ENCODE data around the gene PHB1. TPM values are rescaled to one million over a fixed set of nuclear protein-coding genes. Genes with fewer than 3 reads are reported as not detected.

PHB1 gene
- polyA plus RNA-seq, 1 of the 3 experiments (the other 2 are of a cell fraction) = 379 TPM

- Histone ChIP-seq H3K79me2 (ENCODE audit: insufficient read depth) (no peaks in the 10 kb centered on the region), H4K20me1 (ENCODE audit: insufficient read depth) (no peaks in the 10 kb centered on the region), H3K9me3 (no peaks in the 10 kb centered on the region), H3K4me3 (ENCODE audit: low read depth in 2 of 2, low read length in 1 of 2) (no peak overlapping the region), H3K9me2 (no peaks in the 10 kb centered on the region), H3K36me3 (replicated peaks in 1 of 2; ENCODE audit: control insufficient read depth in 1 of 2, insufficient read depth in 2 of 2, low read length in 1 of 2) (peaks cover 40 to 53% of the 10 kb centered on the region in 2 experiments), H3K9ac (no peak overlapping the region), H3K27me3 (ENCODE audit: insufficient read depth) (no peaks in the 10 kb centered on the region), H3K27ac (ENCODE audit: low read depth in 2 of 2, low read length in 1 of 2) (no peak overlapping the region), H3F3A (replicated peaks; ENCODE audit: insufficient read depth) (peaks cover 4% of the 10 kb centered on the region), H3K4me1 (ENCODE audit: control insufficient read depth in 1 of 2, insufficient read depth in 2 of 2, low read depth in 1 of 2, low read length in 1 of 2) (peaks cover 0 to 4% of the 10 kb centered on the region in 2 experiments; a peak in 1 of 4 replicates), H2AFZ (ENCODE audit: low read depth) (no peak overlapping the region), H3K4me2 (no peak overlapping the region)
- DNase-seq = no peak
- POLR2A ChIA-PET = no interaction called here
- WGBS (ENCODE audit: low lambda C conversion rate) = 97% methylated on average over 10 of the region's 10 CpGs
- CTCF ChIA-PET = interaction anchor here (0.7 to 24.3 kb wide), 3 partner anchors 87 to 151 kb away, joined by 4 to 496 read pairs (median 154); no protein-coding TSS in a partner anchor
- no peak for TF ChIP-seq PBX3 (IDR thresholded peaks at IDR 0.05)
These were observed 11.0 kb downstream of the PHB1 start for GRCh38 chr17:49403514-49404289.

- H3K27ac ChIP-seq (ENCODE audit: low read depth in 2 of 2, low read length in 1 of 2) = no peak overlapping the region
- H3K9me2 ChIP-seq = no peaks in the 10 kb centered on the region
- no peaks in the 10 kb centered on the region for H3K9me3 ChIP-seq
- 86% methylated on average over 5 of the region's 6 CpGs for WGBS (ENCODE audit: low lambda C conversion rate)
- no peak overlapping the region for H2AFZ ChIP-seq (ENCODE audit: low read depth)
- no peaks in the 10 kb centered on the region for H3K79me2 ChIP-seq (ENCODE audit: insufficient read depth)
- H3K36me3 ChIP-seq (replicated peaks in 1 of 2; ENCODE audit: control insufficient read depth in 1 of 2, insufficient read depth in 2 of 2, low read length in 1 of 2) = peaks cover 33 to 43% of the 10 kb centered on the region in 2 experiments
- no peaks in the 10 kb centered on the region for H3F3A ChIP-seq (replicated peaks; ENCODE audit: insufficient read depth)
- no peak overlapping the region for H3K4me3 ChIP-seq (ENCODE audit: low read depth in 2 of 2, low read length in 1 of 2)
- H3K4me1 ChIP-seq (ENCODE audit: control insufficient read depth in 1 of 2, insufficient read depth in 2 of 2, low read depth in 1 of 2, low read length in 1 of 2) = no peaks in the 10 kb centered on the region
- TF ChIP-seq CTCF (IDR thresholded peaks at IDR 0.05) = no peak
- no peak for TF ChIP-seq USF1 (IDR thresholded peaks at IDR 0.05; ENCODE audit: borderline replicate concordance, low read depth)
- H3K4me2 ChIP-seq = no peak overlapping the region
- ChIA-PET CTCF (interaction anchor here (1.1 to 24.3 kb wide), 5 partner anchors 86 to 152 kb away, joined by 3 to 496 read pairs (median 7); no protein-coding TSS in a partner anchor), POLR2A (no interaction called here)
- H3K27me3 ChIP-seq (ENCODE audit: insufficient read depth) = no peaks in the 10 kb centered on the region
- no peaks in the 10 kb centered on the region for H4K20me1 ChIP-seq (ENCODE audit: insufficient read depth)
- DNase-seq = no peak
- H3K9ac ChIP-seq = no peak overlapping the region
These were observed 12.0 kb downstream of the PHB1 start for GRCh38 chr17:49402706-49403105.

- Histone ChIP-seq H3K4me1 (ENCODE audit: control insufficient read depth in 1 of 2, insufficient read depth in 2 of 2, low read depth in 1 of 2, low read length in 1 of 2) (no peaks in the 10 kb centered on the region), H3K9ac (no peak overlapping the region), H3K9me2 (no peaks in the 10 kb centered on the region), H3K4me2 (no peak overlapping the region), H3K79me2 (ENCODE audit: insufficient read depth) (no peaks in the 10 kb centered on the region), H3K27ac (ENCODE audit: low read depth in 2 of 2, low read length in 1 of 2) (no peak overlapping the region), H3F3A (replicated peaks; ENCODE audit: insufficient read depth) (no peaks in the 10 kb centered on the region), H3K4me3 (ENCODE audit: low read depth in 2 of 2, low read length in 1 of 2) (no peak overlapping the region), H2AFZ (ENCODE audit: low read depth) (no peak overlapping the region), H4K20me1 (ENCODE audit: insufficient read depth) (no peaks in the 10 kb centered on the region), H3K9me3 (no peaks in the 10 kb centered on the region), H3K36me3 (replicated peaks in 1 of 2; ENCODE audit: control insufficient read depth in 1 of 2, insufficient read depth in 2 of 2, low read length in 1 of 2) (peaks cover 27 to 37% of the 10 kb centered on the region in 2 experiments), H3K27me3 (ENCODE audit: insufficient read depth) (no peaks in the 10 kb centered on the region)
- ChIA-PET CTCF (interaction anchor here (1.1 to 24.3 kb wide), 5 partner anchors 85 to 152 kb away, joined by 3 to 496 read pairs (median 7); no protein-coding TSS in a partner anchor), POLR2A (no interaction called here)
- no peak for DNase-seq
- WGBS (ENCODE audit: low lambda C conversion rate) = 80% methylated on average over 5 of the region's 6 CpGs
- TF ChIP-seq TCF12 (IDR thresholded peaks at IDR 0.05) (no peak), GATA2 (CRISPR knock-in tag; IDR thresholded peaks at IDR 0.05) (no peak), RFX5 (IDR thresholded peaks at IDR 0.05; ENCODE audit: low read length) (no peak), RAD21 (IDR thresholded peaks at IDR 0.05; ENCODE audit: low read length) (no peak), EP300 (IDR thresholded peaks at IDR 0.05; ENCODE audit: borderline replicate concordance in 1 of 2, low read depth in 1 of 2, low read length in 1 of 2) (no peak), JUND (IDR thresholded peaks at IDR 0.05) (no peak), ELF1 (IDR thresholded peaks at IDR 0.05) (no peak), YY1 (IDR thresholded peaks at IDR 0.05; ENCODE audit: low read depth) (no peak), NRF1 (IDR thresholded peaks at IDR 0.05; ENCODE audit: low read depth, low read length) (no peak), EZH2phosphoT487 (IDR thresholded peaks at IDR 0.05; ENCODE audit: borderline replicate concordance, low read depth) (no peak), MXI1 (IDR thresholded peaks at IDR 0.05; ENCODE audit: low read depth, low read length) (no peak), TAF1 (IDR thresholded peaks at IDR 0.05; ENCODE audit: borderline replicate concordance, low read depth, low read length) (no peak), CHD2 (IDR thresholded peaks at IDR 0.05; ENCODE audit: low read length, partially characterized antibody) (no peak), POLR2AphosphoS5 (IDR thresholded peaks at IDR 0.05; ENCODE audit: low read depth, low read length) (no peak)
These were observed 12.6 kb downstream of the PHB1 start for GRCh38 chr17:49401971-49402611.

Data from SK-N-SH (cell line).